GM19468 (cell line): ENCODE data around the gene ZNF346.
"Not testable (repeated sequence)": the region's sequence is repeated elsewhere in the genome, so short reads cannot be mapped to it uniquely, and the experiment has no call there.

Experiments
- ATAC-seq: cut with Tn5 transposase; IDR thresholded peaks from one replicate; pipeline ENCODE4 v1.9.1; 2021; ENCODE audit warnings: mild to moderate bottlenecking, moderate library complexity, moderate number of reproducible peaks; ENCODE audit not compliant: unreplicated experiment; ENCODE audit errors: extremely low read depth

Gene ZNF346

GRCh38 chr5:177006265-177006972 is 16.1 kb upstream of the ZNF346 start, which contains the start of gene UIMC1:
Gene UIMC1, minus strand, starts transcription at chr5:177006779. Its CDS starts 24,164 bp downstream, at chr5:176982615.
- peak; percentile 40 for ATAC-seq

DNA sequence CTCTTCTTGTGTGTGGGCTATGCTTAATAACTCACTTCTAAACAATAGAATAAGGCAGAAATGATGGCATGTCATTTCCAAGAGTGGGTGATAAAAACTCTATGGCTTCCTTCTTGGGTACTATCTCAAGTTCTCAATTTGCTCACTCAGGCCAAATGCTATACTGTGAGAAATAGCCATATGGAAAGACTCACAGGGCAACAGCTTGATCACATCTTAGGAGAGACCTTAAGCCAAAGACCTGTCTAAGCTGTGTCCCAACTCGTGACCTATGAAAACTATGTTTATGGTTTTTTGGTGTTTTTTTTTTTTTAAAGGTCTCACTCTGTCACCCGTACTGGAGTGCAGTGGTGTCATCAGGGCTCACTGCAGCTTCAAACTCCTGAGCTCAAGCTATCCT is 13.8 kb upstream of the ZNF346 start:
- no peak for ATAC-seq

- ATAC-seq, result no peak
Observed at GRCh38 chr5:177010153-177010552, 12.3 kb upstream of the ZNF346 start.

DNA sequence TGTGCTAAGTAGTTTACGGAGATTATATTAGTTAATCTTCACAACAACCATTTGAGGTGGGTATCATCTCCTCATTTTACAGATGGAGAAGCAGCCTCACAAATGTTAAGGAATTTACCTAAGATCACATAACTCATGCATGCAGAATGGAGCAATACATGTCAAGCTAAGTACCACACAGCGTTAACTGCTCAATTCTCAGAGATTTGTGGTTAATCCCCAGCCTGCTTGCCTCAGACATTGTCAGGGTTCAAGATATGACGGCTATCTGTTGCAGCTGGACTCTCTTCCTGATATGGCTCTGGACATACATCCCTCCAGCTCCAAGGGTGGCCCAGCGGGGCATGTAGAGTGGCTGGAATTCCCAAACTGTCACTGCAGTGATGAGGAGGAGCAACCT is 7.3 kb upstream of the ZNF346 start:
- no peak for ATAC-seq

DNA sequence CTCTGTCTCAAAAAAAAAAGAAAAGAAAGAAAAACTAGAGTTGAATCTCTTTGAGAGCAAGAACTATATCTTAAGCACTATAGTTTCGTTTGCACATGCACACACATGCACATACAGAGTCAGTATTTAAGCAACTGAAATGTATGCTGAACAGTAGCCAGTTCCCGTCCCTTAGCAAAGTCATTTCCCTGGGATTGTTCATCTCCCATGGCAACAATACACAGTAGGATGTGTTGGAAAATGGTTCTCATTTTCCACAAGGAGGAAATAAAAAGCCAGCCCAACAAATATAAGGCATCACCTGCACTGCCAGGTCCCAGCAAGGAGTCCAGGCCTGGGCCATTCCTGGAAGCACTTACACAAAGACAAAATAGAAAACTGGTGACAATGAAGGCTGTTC is 4.2 kb upstream of the ZNF346 start:
- no peak for ATAC-seq

DNA sequence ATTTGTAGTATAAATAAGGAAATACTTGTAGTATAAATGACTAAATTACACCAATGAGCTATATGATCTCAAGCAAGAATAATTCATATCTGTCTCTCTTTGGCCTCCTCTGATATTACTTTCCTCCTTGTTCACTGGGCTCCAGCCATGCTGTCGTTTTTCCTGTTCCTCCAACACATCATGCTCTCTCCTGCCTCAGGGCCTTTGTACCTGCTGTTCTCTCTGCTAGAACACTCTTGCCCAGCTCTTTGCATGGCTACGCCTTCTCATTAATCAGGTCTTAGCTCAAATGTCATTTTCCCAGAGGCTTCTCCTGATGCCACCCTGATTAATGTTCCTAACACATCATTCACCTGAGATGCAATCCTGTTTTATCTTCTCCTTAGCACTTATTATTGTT is 2.5 kb upstream of the ZNF346 start:
- no peak for ATAC-seq

DNA sequence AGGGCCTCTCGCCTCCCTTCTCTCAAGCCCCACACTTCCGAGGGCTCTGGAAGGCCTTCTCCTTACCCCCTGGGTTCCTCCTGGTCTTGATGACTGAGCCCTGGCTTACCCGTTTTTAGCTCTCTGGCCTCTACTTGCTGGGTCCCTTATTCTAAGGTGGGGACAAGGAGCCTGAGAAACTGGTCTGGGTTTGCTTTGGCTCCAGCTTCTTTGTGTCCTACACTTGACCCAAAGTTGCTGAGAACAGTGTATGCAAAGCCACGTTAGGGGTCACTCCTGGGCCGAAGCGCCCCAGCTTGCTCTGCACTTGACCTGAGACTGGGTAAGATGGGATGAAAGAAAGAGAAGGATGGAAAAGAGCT is 788 bp downstream of the ZNF346 start:
- ATAC-seq, result no peak

DNA sequence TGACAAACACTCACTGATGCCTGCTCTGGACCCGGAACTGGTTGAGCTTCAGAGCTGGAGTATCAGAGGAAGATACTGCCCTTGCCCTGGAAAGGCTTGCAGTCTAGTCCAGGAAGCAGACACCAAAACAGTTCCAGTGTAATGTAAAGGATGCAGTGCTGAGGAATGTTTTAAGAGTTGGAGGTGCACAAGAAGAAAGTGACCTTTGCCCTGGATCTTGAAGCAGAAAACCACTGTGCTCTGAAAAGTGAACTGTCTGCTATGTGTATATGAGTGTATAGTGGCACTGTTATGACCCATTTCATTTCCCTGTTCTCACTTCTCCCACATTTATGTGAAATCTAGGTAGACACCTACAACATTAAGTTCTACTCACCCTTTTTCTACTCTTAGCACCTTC is 2.1 kb downstream of the ZNF346 start:
- no peak for ATAC-seq

DNA sequence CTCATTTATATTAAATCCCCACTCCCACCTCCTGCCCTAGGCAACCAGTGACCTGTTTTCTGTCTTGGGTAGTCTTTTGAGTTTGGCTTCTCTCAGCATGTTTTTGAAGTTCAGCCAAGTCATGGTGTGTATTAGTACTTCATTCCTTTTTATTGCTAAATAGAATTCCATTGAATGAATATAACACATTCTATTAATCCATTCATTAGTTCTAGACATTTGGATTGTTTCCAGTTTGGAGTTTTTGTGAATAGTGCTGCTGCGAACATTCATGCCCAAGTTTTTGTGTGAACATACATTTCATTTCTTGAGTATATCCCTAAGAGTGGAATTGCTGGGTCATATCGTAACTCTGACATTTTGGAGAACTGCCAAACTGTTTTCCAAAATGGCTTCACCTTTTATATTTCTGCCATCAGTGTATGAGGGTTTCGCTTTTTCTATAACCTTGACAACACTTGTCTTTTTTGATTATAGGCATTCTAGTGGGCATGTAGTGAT is 2.7 kb downstream of the ZNF346 start:
- ATAC-seq, result no peak

DNA sequence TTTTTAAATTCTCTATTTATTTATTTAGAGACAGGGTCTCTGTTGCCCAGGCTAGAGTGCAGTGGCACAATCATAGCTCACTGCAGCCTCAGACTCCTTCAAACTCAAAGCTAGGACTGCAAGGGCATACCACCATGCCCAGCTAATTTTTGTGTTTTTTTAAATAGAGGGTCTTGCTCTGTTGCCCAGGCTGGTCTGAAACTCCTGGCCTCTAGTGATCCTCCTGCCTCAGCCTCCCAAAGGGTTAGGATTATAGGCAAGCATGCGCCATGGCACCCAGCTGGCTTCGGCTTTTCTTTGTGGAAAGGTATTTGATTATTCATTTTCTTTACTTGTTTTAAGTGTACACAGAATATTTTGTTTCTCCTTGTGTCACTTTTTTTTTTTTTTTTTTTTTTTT is 5.2 kb downstream of the ZNF346 start:
- no peak for ATAC-seq

DNA sequence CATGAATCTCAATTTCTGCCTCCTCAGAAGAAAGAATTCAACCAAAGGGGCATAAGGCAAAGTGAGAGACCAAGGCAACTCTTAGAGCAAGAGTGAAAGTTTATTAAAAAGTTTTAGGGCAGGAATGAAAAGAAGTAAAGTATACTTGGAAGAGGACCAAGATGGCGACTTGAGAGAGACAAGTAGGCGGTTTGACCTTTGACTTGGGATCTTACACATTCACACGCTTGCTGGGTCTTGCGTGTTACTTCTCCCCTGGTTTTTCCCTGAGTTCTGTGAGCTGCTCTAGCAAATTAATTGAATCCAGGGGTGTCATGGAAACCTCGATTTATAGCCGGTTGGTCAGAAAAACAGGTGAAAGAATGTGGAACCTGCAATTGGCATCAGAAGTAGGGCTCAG is 7.0 kb downstream of the ZNF346 start:
- ATAC-seq, result no peak

DNA sequence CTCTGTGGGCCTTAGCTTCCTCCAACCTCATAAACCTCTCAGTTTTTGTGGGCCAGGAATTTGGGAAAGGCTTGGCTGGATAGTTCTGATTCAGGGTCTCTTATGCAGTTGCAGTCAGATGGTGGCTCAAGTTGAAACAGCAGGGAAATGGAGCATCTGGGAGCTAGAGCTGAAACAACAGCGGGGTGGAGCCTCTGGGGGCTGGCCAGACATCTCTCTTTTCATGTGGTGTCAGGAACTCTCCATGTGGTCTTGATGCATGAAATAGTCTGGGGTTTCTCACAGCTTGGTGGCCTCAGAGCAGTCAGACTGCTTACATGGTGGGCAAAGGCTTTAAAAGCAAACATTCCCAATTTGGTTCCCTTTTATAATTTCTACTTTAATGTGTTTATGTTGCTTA is 13.5 kb downstream of the ZNF346 start:
- ATAC-seq, result no peak

- ATAC-seq, result no peak
Observed at GRCh38 chr5:177036443-177036842, 13.9 kb downstream of the ZNF346 start.

DNA sequence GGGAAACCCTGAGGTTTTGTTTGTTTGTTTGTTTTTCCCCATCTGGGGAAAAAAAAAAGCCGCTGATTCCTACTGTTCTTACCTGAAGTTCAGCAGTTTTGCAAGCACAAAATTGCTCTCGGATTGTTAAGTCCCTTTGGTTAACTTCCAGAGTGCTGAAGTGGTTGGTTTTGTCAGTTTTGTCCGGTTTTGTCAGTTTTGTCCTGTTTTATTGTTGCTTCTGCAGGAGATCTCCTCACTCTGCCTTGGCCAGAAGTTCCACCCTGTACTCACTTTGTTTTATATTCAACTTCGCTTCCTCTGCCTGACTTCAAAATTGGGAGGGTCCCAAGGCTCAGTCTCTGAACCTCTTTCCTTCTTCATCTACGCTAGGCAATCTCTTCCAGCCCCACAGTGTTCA is 14.4 kb downstream of the ZNF346 start:
- no peak for ATAC-seq

DNA sequence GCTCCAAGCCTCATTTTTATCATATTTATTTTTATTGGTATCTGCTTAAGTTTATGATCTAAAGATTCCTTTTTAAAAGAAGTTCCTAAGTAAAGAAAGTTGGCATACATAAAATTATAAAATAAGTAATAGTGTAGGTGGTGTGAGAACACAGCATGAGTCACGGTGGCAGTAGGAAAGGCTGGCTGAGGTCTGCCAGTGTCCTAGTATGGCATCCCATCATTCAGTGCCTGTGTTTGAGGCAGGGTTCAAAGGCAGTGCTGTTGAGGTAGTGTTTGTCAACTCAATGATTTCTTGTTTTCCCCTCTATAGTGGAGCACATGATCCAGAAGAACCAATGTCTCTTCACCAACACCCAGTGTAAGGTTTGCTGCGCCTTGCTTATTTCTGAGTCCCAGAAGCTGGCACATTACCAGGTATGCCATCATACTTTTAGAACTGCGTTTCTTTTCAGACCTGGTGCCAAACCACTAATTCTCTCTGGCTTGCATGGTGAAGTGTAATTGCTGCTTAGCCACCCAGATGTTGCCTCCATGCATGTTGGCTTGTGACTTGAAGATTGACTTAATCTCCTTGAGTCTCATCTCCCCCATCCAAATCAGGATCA is 18.4 kb downstream of the ZNF346 start:
- no peak for ATAC-seq

- ATAC-seq, result no peak
Observed at GRCh38 chr5:177041936-177042335, 19.4 kb downstream of the ZNF346 start.

DNA sequence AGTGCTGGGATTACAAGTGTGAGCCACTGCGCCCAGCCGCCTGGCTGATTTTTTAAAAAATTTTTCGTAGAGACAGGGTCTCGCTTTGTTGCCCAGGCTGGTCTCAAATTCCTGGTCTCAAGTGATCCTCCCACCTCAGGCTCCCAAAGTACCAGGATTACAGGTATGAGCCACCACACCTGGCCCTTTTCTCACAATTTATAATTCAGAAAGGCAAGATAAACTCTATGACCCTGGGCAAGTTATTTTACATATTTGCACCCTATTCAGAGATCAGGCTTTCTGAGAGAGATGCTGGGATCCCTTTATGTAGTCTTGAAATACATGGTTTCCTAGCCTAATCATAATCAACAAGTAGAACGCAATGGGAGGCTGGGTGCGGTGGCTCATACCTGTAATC is 20.6 kb downstream of the ZNF346 start:
- ATAC-seq, result no peak

GRCh38 chr5:177043958-177044357 is 21.5 kb downstream of the ZNF346 start:
- no peak for ATAC-seq

DNA sequence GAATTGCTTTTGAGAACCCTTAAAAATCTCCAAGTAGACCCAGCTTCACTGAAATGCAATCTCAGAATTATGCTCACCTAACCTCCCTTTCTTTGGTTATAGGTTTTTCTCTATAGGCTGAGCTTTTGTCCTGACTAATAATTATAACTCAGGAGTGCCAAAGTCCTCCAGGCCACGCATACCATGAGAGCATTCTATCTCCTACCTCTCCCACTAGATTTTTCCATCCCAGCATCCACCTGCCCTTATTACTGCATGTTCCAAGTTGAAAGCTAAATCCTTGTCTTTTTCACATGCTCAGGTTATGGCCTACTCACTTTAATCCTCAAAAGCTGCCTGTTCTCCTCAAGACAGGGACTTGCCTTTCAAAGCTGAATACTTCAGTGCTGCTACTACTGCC is 22.1 kb downstream of the ZNF346 start:
- no peak for ATAC-seq

GRCh38 chr5:177045631-177046030 is 23.1 kb downstream of the ZNF346 start:
- no peak for ATAC-seq

- ATAC-seq, result not testable (repeated sequence)
Observed at GRCh38 chr5:177048531-177048930, 26.0 kb downstream of the ZNF346 start.

- no peak for ATAC-seq
Observed at GRCh38 chr5:177049285-177049684, 26.8 kb downstream of the ZNF346 start.
